GM12878 (cell line): ENCODE results near the gene CREBZF. TPM values are rescaled to one million over a fixed set of nuclear protein-coding genes. Genes with fewer than 3 reads are reported as not detected.

ENCODE experiments used
- ATAC-seq: fragments of 200-7000 bp; cut with Tn5 transposase; 3 replicates; pipeline ENCODE4 v1.9.1; 2020; ENCODE audit warnings: mild to moderate bottlenecking, moderate library complexity
- BruUV-seq: library from RNA; stranded (reverse); fragments of 400-500 nt; replicated peaks from 2 replicates; lab custom pipeline; 2021; lab: Mats Ljungman, UMichigan
- CTCF ChIA-PET: fragments of 300-600 bp; sonication (Branson Sonifier 250); formaldehyde crosslinking; extraction: SDS; loops from one replicate; lab custom pipeline; 2021; ENCODE audit warnings: inconsistent platforms; lab: Yijun Ruan, JAX
- POLR2A ChIA-PET: fragments of 350-600 bp; formaldehyde crosslinking; extraction: SDS; loops from one replicate; lab custom pipeline; 2021; ENCODE audit warnings: inconsistent platforms; lab: Charles Lee
- RAD21 ChIA-PET: fragments of 300-600 bp; sonication (Branson Sonifier 250); formaldehyde crosslinking; loops from one replicate; lab custom pipeline; 2023; ENCODE audit warnings: antibody characterized with exemption; ENCODE audit not compliant: unreplicated experiment; lab: Charles Lee
- SMC1A ChIA-PET: fragments of 300-600 bp; sonication (Branson Sonifier 250); formaldehyde crosslinking; loops from one replicate; lab custom pipeline; 2023; ENCODE audit not compliant: unreplicated experiment, uncharacterized antibody; lab: Charles Lee
- DNase-seq: peaks from one replicate; pipeline ENCODE4 v3.0.0-alpha.2; 2011; ENCODE audit warnings: low read depth, low spot score
- FAIRE-seq: peaks from 3 replicates; lab custom pipeline; 2011; peaks lifted over from hg19 to GRCh38; lab: Jason Lieb, UNC
- H2AFZ ChIP-seq: 2 replicates; pipeline ENCODE4 v1.6.0; 2011; ENCODE audit warnings: low read depth, low read length, control low read depth; ENCODE audit not compliant: control insufficient read depth
- H3K27ac ChIP-seq: 2 replicates; pipeline ENCODE4 v1.5.1; 2011; ENCODE audit warnings: control low read depth; ENCODE audit not compliant: control insufficient read depth, insufficient read depth
- H3K27me3 ChIP-seq, 2 experiments: replicated peaks in 1 of 2; 2 replicates each; pipeline versions ENCODE4 v1.6.0 to v1.6.1; 2011; ENCODE audit warnings: low read length in 1 of 2; ENCODE audit not compliant: control insufficient read depth in 2 of 2, insufficient read depth in 2 of 2
- H3K36me3 ChIP-seq, 2 experiments: 2 replicates each; pipeline ENCODE4 v1.5.1; 2011; ENCODE audit warnings: low read length in 1 of 2; ENCODE audit not compliant: control insufficient read depth in 2 of 2, insufficient read depth in 2 of 2
- H3K4me1 ChIP-seq: 2 replicates; pipeline ENCODE4 v1.6.1; 2011; ENCODE audit warnings: mild to moderate bottlenecking, low read length, moderate library complexity, mixed read lengths; ENCODE audit not compliant: control insufficient read depth, insufficient read depth
- H3K4me2 ChIP-seq: 2 replicates; pipeline ENCODE4 v1.6.0; 2011; ENCODE audit warnings: control low read depth; ENCODE audit not compliant: control insufficient read depth, insufficient read depth
- H3K4me3 ChIP-seq: fragments of 200-600 bp; sonication (generic); 2 replicates; pipeline ENCODE4 v1.5.1; 2016
- H3K79me2 ChIP-seq: 2 replicates; pipeline ENCODE4 v1.6.0; 2011; ENCODE audit warnings: low read length; ENCODE audit not compliant: control insufficient read depth, insufficient read depth
- H3K9ac ChIP-seq: 2 replicates; pipeline ENCODE4 v1.8.0; 2011; ENCODE audit warnings: low read length, control low read depth, mixed read lengths; ENCODE audit not compliant: control insufficient read depth, insufficient read depth
- H3K9me3 ChIP-seq: replicated peaks from 3 replicates; pipeline ENCODE4 v1.5.1; 2011; ENCODE audit warnings: mild to moderate bottlenecking, low read length; ENCODE audit not compliant: control insufficient read depth, insufficient read depth
- H4K20me1 ChIP-seq: 2 replicates; pipeline ENCODE4 v1.6.0; 2011; ENCODE audit not compliant: control insufficient read depth, insufficient read depth
- ESRRA ChIP-seq: IDR thresholded peaks from 2 replicates; pipeline ENCODE4 v1.6.1; 2012; ENCODE audit warnings: mild to moderate bottlenecking, low read length, improper control_type of control experiment
- FOXK2 ChIP-seq: fragments of 450-650 bp; IDR thresholded peaks from 2 replicates; pipeline ENCODE4 v1.6.1; 2017; ENCODE audit warnings: mild to moderate bottlenecking, moderate library complexity
- NRF1 ChIP-seq: conservative IDR thresholded peaks from 2 replicates; pipeline ENCODE4 v1.6.1; 2011; ENCODE audit warnings: mild to moderate bottlenecking, low read depth, low read length, improper control_type of control experiment
- POLR2A ChIP-seq: IDR thresholded peaks from 2 replicates; pipeline ENCODE4 v1.6.1; 2011; ENCODE audit warnings: low read depth, mild to moderate bottlenecking, low read length
- STAT3 ChIP-seq: IDR thresholded peaks from 2 replicates; pipeline ENCODE4 v1.6.1; 2011; ENCODE audit warnings: low read depth, low read length, improper control_type of control experiment
- YBX1 ChIP-seq: fragments of 450-650 bp; IDR thresholded peaks from 2 replicates; pipeline ENCODE4 v1.6.1; 2016; ENCODE audit warnings: antibody characterized with exemption
- ZNF274 ChIP-seq: IDR thresholded peaks from one replicate; pipeline ENCODE4 v1.8.0; 2011; ENCODE audit not compliant: insufficient read length, insufficient read depth
- WGBS: methylation state at CpG from one replicate; pipeline ENCODE4 v1.1.6; 2016; ENCODE audit warnings: low lambda C conversion rate; ENCODE audit not compliant: insufficient replicate concordance, insufficient coverage; ENCODE audit errors: missing lambda C conversion rate; 5-methylcytosine and 5-hydroxymethylcytosine counted together
- in situ Hi-C: fragments of 300-500 bp; cut with MboI; formaldehyde crosslinking; loops from 9 replicates; pipeline ENCODE4 v1.14.3; 2018; ENCODE audit warnings: mixed read lengths
- intact Hi-C: fragments of 100-400 bp; cut with micrococcal nuclease; formaldehyde crosslinking; loops from one replicate; pipeline ENCODE4 v1.14.2; 2022; ENCODE audit not compliant: unreplicated experiment
- polyA plus RNA-seq, 11 experiments: library from polyadenylated mRNA; depleted of rRNA in 4 of 11; unstranded in 6 of 11; stranded (reverse) in 5 of 11; fragments of >200 nt; fragmentation: Nextera tagmentation in 4 of 11; fragmentation: Illumina TruSeq in 1 of 11; extraction: Ambion mirVana in 4 of 11; extraction: Trizol in 1 of 11; gene quantifications; 1 replicate in 1 of 11; 2 replicates in 10 of 11; pipeline versions ENCODE4 v1.2.1 to v1.2.3, GENCODE V29; 2011 to 2016; ENCODE audit warnings: inconsistent platforms in 2 of 11, missing spikeins in 2 of 11, low read depth in 1 of 11
- total RNA-seq, 4 experiments: library from RNA; depleted of rRNA in 3 of 4; stranded (reverse); fragments of >200 nt in 3 of 4; fragmentation: Illumina TruSeq in 1 of 4; extraction: Trizol in 1 of 4; gene quantifications; 2 replicates each; pipeline versions ENCODE4 v1.2.1 to v1.2.3, GENCODE V29; 2013 to 2021
- TF ChIP-seq, protein P1 (sequence below): IDR thresholded peaks from 2 replicates; pipeline ENCODE4 v1.6.1; 2012; ENCODE audit warnings: improper control_type of control experiment, low read depth, low read length; ENCODE audit not compliant: insufficient replicate concordance
- TF ChIP-seq, protein P2 (sequence below): fragments of 450-650 bp; IDR thresholded peaks from 2 replicates; pipeline ENCODE4 v1.6.1; 2018; ENCODE audit warnings: mild to moderate bottlenecking, low read depth, moderate library complexity; ENCODE audit not compliant: partially characterized antibody

The CREBZF gene
- total and polyA plus RNA-seq, 10 of the 15 experiments (the other 5 are each of a cell fraction or from before 2014, with no cell fraction given), result 11.1 to 51.2 (median 34.1) TPM

DNA sequence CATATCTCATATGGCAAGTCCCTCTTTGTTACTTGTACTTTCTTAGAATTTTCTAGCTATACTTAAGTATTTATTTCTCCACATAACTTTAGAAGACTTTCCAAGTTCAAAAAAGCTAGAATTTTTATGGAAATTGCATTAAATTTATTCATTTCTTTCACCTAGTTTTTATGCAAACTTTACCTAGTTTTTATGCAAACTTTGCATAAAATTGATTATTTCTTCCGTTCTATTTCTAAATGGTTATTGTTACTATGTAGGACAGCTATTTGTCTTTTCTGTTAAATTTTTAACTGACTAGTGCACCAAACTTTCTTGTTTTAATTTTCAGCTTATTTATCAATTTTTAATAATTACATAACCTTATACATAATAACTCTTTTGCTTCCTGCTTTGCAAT lies 3.2 kb upstream of the CREBZF start:
- SMC1A ChIA-PET, result interaction anchor here (0.7 to 2.8 kb wide), 6 partner anchors 12 to 187 kb away, joined by 3 to 10 read pairs (median 4); partner anchors contain the start of genes CCDC83, DLG2, TMEM126A and TMEM126B
- no peak for ATAC-seq
- in situ Hi-C loops, result no loop called here

DNA sequence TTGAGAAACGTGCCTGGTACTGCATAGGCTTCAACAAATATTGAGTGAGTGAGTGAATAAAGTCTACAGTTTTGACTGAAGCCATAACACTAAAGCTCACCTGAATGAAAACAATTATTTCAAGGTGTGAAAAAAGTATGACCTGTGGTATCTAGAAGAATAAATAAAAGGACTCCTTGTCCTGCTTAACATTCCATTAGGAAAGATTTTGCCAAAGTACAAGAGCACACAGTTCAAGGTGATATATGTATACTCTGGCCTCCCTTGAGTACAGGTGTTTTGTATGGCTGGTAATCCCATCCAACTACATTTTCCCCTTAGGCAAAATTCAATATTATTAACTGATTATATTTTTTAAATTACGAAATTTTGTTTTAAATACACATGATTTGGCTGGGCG lies 1.8 kb upstream of the CREBZF start:
- RAD21 ChIA-PET, result no interaction called here
- Histone ChIP-seq H3K36me3 (peaks cover 0 to 8% of the 10 kb centered on the region in 2 experiments; a peak in 1 of 4 replicates), H3K79me2 (peaks cover 35% of the 10 kb centered on the region), H2AFZ (peak overlapping the region; percentile 99; the same call in 1 of the 2 replicates), H3K9ac (no peak overlapping the region), H3K9me3 (no peaks in the 10 kb centered on the region), H3K4me3 (no peak overlapping the region), H4K20me1 (peaks cover 10% of the 10 kb centered on the region; the same call in 1 of the 2 replicates), H3K4me2 (no peak overlapping the region), H3K27me3 (no peaks in the 10 kb centered on the region), H3K27ac (no peak overlapping the region), H3K4me1 (no peaks in the 10 kb centered on the region)
- in situ Hi-C loops, result no loop called here
- no peak for ATAC-seq
- 73% methylated on average over 3 of the region's 3 CpGs for WGBS
- CTCF ChIA-PET, result interaction anchor here (1.0 to 4.0 kb wide), 2 partner anchors 18 to 19 kb away, joined by 3 to 21 read pairs; partner anchors contain the start of gene TMEM126A
- intact Hi-C loops, result loop anchor here (10.0 kb wide), 1 partner anchor 628 kb away; no protein-coding TSS in a partner anchor
- no TSS peak for BruUV-seq
- FAIRE-seq, result no peak
- POLR2A ChIA-PET, result no interaction called here
- SMC1A ChIA-PET, result interaction anchor here (0.8 to 2.3 kb wide), 3 partner anchors 13 to 44 kb away, joined by 3 to 6 read pairs (median 3); partner anchors contain the start of genes DLG2 and TMEM126B
- no peak for DNase-seq
- no peak for TF ChIP-seq FOXK2
- no peak for TF ChIP-seq YBX1
- TF ChIP-seq, protein P1, sequence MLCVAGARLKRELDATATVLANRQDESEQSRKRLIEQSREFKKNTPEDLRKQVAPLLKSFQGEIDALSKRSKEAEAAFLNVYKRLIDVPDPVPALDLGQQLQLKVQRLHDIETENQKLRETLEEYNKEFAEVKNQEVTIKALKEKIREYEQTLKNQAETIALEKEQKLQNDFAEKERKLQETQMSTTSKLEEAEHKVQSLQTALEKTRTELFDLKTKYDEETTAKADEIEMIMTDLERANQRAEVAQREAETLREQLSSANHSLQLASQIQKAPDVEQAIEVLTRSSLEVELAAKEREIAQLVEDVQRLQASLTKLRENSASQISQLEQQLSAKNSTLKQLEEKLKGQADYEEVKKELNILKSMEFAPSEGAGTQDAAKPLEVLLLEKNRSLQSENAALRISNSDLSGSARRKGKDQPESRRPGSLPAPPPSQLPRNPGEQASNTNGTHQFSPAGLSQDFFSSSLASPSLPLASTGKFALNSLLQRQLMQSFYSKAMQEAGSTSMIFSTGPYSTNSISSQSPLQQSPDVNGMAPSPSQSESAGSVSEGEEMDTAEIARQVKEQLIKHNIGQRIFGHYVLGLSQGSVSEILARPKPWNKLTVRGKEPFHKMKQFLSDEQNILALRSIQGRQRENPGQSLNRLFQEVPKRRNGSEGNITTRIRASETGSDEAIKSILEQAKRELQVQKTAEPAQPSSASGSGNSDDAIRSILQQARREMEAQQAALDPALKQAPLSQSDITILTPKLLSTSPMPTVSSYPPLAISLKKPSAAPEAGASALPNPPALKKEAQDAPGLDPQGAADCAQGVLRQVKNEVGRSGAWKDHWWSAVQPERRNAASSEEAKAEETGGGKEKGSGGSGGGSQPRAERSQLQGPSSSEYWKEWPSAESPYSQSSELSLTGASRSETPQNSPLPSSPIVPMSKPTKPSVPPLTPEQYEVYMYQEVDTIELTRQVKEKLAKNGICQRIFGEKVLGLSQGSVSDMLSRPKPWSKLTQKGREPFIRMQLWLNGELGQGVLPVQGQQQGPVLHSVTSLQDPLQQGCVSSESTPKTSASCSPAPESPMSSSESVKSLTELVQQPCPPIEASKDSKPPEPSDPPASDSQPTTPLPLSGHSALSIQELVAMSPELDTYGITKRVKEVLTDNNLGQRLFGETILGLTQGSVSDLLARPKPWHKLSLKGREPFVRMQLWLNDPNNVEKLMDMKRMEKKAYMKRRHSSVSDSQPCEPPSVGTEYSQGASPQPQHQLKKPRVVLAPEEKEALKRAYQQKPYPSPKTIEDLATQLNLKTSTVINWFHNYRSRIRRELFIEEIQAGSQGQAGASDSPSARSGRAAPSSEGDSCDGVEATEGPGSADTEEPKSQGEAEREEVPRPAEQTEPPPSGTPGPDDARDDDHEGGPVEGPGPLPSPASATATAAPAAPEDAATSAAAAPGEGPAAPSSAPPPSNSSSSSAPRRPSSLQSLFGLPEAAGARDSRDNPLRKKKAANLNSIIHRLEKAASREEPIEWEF, result no peak
- TF ChIP-seq POLR2A, result no peak
- TF ChIP-seq, protein P2, sequence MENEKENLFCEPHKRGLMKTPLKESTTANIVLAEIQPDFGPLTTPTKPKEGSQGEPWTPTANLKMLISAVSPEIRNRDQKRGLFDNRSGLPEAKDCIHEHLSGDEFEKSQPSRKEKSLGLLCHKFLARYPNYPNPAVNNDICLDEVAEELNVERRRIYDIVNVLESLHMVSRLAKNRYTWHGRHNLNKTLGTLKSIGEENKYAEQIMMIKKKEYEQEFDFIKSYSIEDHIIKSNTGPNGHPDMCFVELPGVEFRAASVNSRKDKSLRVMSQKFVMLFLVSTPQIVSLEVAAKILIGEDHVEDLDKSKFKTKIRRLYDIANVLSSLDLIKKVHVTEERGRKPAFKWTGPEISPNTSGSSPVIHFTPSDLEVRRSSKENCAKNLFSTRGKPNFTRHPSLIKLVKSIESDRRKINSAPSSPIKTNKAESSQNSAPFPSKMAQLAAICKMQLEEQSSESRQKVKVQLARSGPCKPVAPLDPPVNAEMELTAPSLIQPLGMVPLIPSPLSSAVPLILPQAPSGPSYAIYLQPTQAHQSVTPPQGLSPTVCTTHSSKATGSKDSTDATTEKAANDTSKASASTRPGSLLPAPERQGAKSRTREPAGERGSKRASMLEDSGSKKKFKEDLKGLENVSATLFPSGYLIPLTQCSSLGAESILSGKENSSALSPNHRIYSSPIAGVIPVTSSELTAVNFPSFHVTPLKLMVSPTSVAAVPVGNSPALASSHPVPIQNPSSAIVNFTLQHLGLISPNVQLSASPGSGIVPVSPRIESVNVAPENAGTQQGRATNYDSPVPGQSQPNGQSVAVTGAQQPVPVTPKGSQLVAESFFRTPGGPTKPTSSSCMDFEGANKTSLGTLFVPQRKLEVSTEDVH, result no peak
- no peak for TF ChIP-seq NRF1
- TF ChIP-seq STAT3, result no peak

More for the DNA sequence above, 3.2 kb upstream of the CREBZF start:
- Histone ChIP-seq H3K4me3 (no peak overlapping the region), H3K9me3 (no peaks in the 10 kb centered on the region), H3K4me2 (no peak overlapping the region), H3K9ac (no peak overlapping the region), H2AFZ (no peak overlapping the region), H3K79me2 (peaks cover 20% of the 10 kb centered on the region), H3K27me3 (no peaks in the 10 kb centered on the region), H3K27ac (no peak overlapping the region), H3K36me3 (no peaks in the 10 kb centered on the region), H4K20me1 (peaks cover 7% of the 10 kb centered on the region; the same call in 1 of the 2 replicates), H3K4me1 (no peaks in the 10 kb centered on the region)
- WGBS, result 58% methylated on average over 1 of the region's 1 CpG
- FAIRE-seq (no peak), DNase-seq (no peak)
- ChIA-PET RAD21 (no interaction called here), POLR2A (interaction anchor here (0.5 to 0.7 kb wide), 2 partner anchors 8 to 23 kb away, joined by 3 to 4 read pairs; no protein-coding TSS in a partner anchor), CTCF (interaction anchor here (0.8 to 1.4 kb wide), 4 partner anchors 9 to 13 kb away, joined by 3 to 4 read pairs (median 4); no protein-coding TSS in a partner anchor)
- TF ChIP-seq ESRRA, result no peak
- TF ChIP-seq FOXK2, result no peak
- no peak for TF ChIP-seq ZNF274
- intact Hi-C loops, result loop anchor here (10.0 kb wide), 1 partner anchor 627 kb away; no protein-coding TSS in a partner anchor
- no TSS peak for BruUV-seq
